ENCODE measurements around the gene DLG1. TPM values are rescaled to one million over a fixed set of nuclear protein-coding genes. Genes with fewer than 3 reads are reported as not detected.

DLG1 gene
- total and polyA plus RNA-seq, 9 of the 15 experiments (the other 6 are each of a cell fraction or from before 2014, with no cell fraction given) = 9.4 to 63.5 (median 43.6) TPM

- TF ChIP-seq ID3 (CRISPR knock-in tag; IDR thresholded peaks at IDR 0.05) (no peak), ID3 (tag; IDR thresholded peaks at IDR 0.05) (no peak), TFAM (CRISPR knock-in tag; conservative IDR thresholded peaks at IDR 0.05) (no peak), HLTF (IDR thresholded peaks at IDR 0.05) (no peak), E2F4 (CRISPR knock-in tag; IDR thresholded peaks at IDR 0.05; ENCODE audit: low read depth) (no peak), NRF1 (conservative IDR thresholded peaks at IDR 0.05 in 1 of 2, IDR thresholded peaks at IDR 0.05 in 1 of 2) (no peak), ARID3A (IDR thresholded peaks at IDR 0.05; ENCODE audit: borderline replicate concordance, low read depth, low read length) (0 out of 2 replicates have a peak, but pooled peaks have one; percentile 42), NCOA4 (IDR thresholded peaks at IDR 0.05; ENCODE audit: partially characterized antibody) (no peak), SMC3 (conservative IDR thresholded peaks at IDR 0.05; ENCODE audit: insufficient read depth, low read depth, low read length) (peak; percentile 54)
These were observed 111.4 kb downstream of the DLG1 start (continued) for GRCh38 chr3:197186887-197187588.
